NCI-H510A treated with DMSO at 0.1 percent for 48 hours (cell line): ENCODE data around the gene GPS1.
A peak's percentile ranks its signal among the peaks of the same experiment; 100 is the strongest.

Experiments used
- DNase-seq: peaks from one replicate; lab custom pipeline; 2025; lab: John Stamatoyannopoulos, UW

GPS1 gene

GRCh38 chr17:82059272-82060000 is 7.7 kb downstream of the GPS1 start:
- no peak for DNase-seq

- no peak for DNase-seq
Observed at GRCh38 chr17:82060001-82060380, 8.3 kb downstream of the GPS1 start.

- DNase-seq, result no peak
Observed at GRCh38 chr17:82060614-82061013, 8.9 kb downstream of the GPS1 start.

- DNase-seq, result no peak
Observed at GRCh38 chr17:82061047-82061925, 9.6 kb downstream of the GPS1 start.

- DNase-seq, result no peak
Observed at GRCh38 chr17:82062076-82062983, 10.6 kb downstream of the GPS1 start.

- no peak for DNase-seq
Observed at GRCh38 chr17:82062984-82063368, 11.3 kb downstream of the GPS1 start.

- DNase-seq, result no peak
Observed at GRCh38 chr17:82063424-82064415, 12.0 kb downstream of the GPS1 start.

- DNase-seq, result peak; percentile 39
Observed at GRCh38 chr17:82064433-82065192, 12.9 kb downstream of the GPS1 start.

- DNase-seq, result no peak
Observed at GRCh38 chr17:82065193-82065637, 13.5 kb downstream of the GPS1 start.

- peak; percentile 10 for DNase-seq
Observed at GRCh38 chr17:82065638-82066303, 14.1 kb downstream of the GPS1 start, which contains the start of gene DUS1L. Gene DUS1L, minus strand, starts transcription at chr17:82065804. Its CDS starts 745 bp downstream, at chr17:82065059.

GRCh38 chr17:82070611-82071010 is 18.9 kb downstream of the GPS1 start:
- no peak for DNase-seq

- DNase-seq, result no peak
Observed at GRCh38 chr17:82072827-82073226, 21.1 kb downstream of the GPS1 start.

GRCh38 chr17:82073446-82073845 is 21.7 kb downstream of the GPS1 start:
- no peak for DNase-seq

- no peak for DNase-seq
Observed at GRCh38 chr17:82076018-82076784, 24.5 kb downstream of the GPS1 start.

- no peak for DNase-seq
Observed at GRCh38 chr17:82076785-82077591, 25.3 kb downstream of the GPS1 start.

- DNase-seq, result no peak
Observed at GRCh38 chr17:82077617-82078358, 26.1 kb downstream of the GPS1 start.

- DNase-seq, result no peak
Observed at GRCh38 chr17:82078433-82078832, 26.7 kb downstream of the GPS1 start.
